H9 (cell line): ENCODE measurements around the gene KRT77. TPM values are rescaled to one million over a fixed set of nuclear protein-coding genes. Genes with fewer than 3 reads are reported as not detected.

Source experiments
- DNase-seq: peaks from one replicate; pipeline ENCODE4 v3.0.0-alpha.2; 2017
- H2AFZ ChIP-seq: one replicate; pipeline ENCODE4 v1.6.1; 2013; ENCODE audit warnings: mild to moderate bottlenecking, low read length, control low read depth, moderate library complexity
- H2AK5ac ChIP-seq: 2 replicates; pipeline ENCODE4 v1.6.1; 2013; ENCODE audit warnings: low read length, control low read depth, mixed read lengths; ENCODE audit not compliant: insufficient read length
- H2BK120ac ChIP-seq: one replicate; pipeline ENCODE4 v1.6.1; 2013; ENCODE audit warnings: low read depth, mild to moderate bottlenecking, low read length, control low read depth, inconsistent platforms; ENCODE audit not compliant: poor library complexity, severe bottlenecking
- H2BK12ac ChIP-seq: 2 replicates; pipeline ENCODE4 v1.6.1; 2013; ENCODE audit warnings: low read length, control low read depth, mixed read lengths, low read depth; ENCODE audit not compliant: insufficient read length
- H2BK15ac ChIP-seq: 2 replicates; pipeline ENCODE4 v1.6.1; 2013; ENCODE audit warnings: low read depth, low read length, control low read depth
- H2BK20ac ChIP-seq: one replicate; pipeline ENCODE4 v1.6.1; 2013; ENCODE audit warnings: low read depth, mild to moderate bottlenecking, low read length, control low read depth, inconsistent platforms; ENCODE audit not compliant: poor library complexity, severe bottlenecking
- H2BK5ac ChIP-seq: 2 replicates; pipeline ENCODE4 v1.6.1; 2013; ENCODE audit warnings: low read length, control low read depth, mixed read lengths; ENCODE audit not compliant: insufficient read length
- H3K14ac ChIP-seq: 2 replicates; pipeline ENCODE4 v1.6.1; 2013; ENCODE audit warnings: low read length, control low read depth; ENCODE audit not compliant: insufficient read depth
- H3K18ac ChIP-seq: 2 replicates; pipeline ENCODE4 v1.6.1; 2013; ENCODE audit warnings: low read depth, mild to moderate bottlenecking, mixed read lengths, low read length, control low read depth; ENCODE audit not compliant: insufficient read length
- H3K23ac ChIP-seq: 2 replicates; pipeline ENCODE4 v1.6.1; 2013; ENCODE audit warnings: low read length, control low read depth, mixed read lengths, low read depth; ENCODE audit not compliant: insufficient read length
- H3K23me2 ChIP-seq: 2 replicates; pipeline ENCODE4 v1.6.1; 2013; ENCODE audit warnings: low read depth, mild to moderate bottlenecking, mixed read lengths, low read length, control low read depth; ENCODE audit not compliant: insufficient read length, poor library complexity, severe bottlenecking
- H3K27ac ChIP-seq: 2 replicates; pipeline ENCODE4 v1.5.1; 2013; ENCODE audit warnings: low read length, control low read depth, mixed read lengths, low read depth; ENCODE audit not compliant: insufficient read length
- H3K27me3 ChIP-seq: 2 replicates; pipeline ENCODE4 v1.6.1; 2013; ENCODE audit warnings: low read length, control low read depth, inconsistent platforms; ENCODE audit not compliant: insufficient read depth
- H3K4ac ChIP-seq: 2 replicates; pipeline ENCODE4 v1.6.1; 2013; ENCODE audit warnings: low read depth, mild to moderate bottlenecking, control low read depth, inconsistent platforms, low read length, moderate library complexity
- H3K4me1 ChIP-seq: 2 replicates; pipeline ENCODE4 v1.6.1; 2013; ENCODE audit warnings: low read length, control low read depth, inconsistent platforms; ENCODE audit not compliant: insufficient read depth
- H3K4me2 ChIP-seq: 2 replicates; pipeline ENCODE4 v1.6.1; 2013; ENCODE audit warnings: low read length, control low read depth, mixed read lengths; ENCODE audit not compliant: insufficient read length, insufficient read depth
- H3K56ac ChIP-seq: 2 replicates; pipeline ENCODE4 v1.6.1; 2013; ENCODE audit warnings: low read depth, mild to moderate bottlenecking, mixed read lengths, low read length, control low read depth; ENCODE audit not compliant: insufficient read length
- H3K79me1 ChIP-seq: 2 replicates; pipeline ENCODE4 v1.6.1; 2013; ENCODE audit warnings: low read depth, mild to moderate bottlenecking, moderate library complexity, low read length, control low read depth, inconsistent platforms; ENCODE audit not compliant: insufficient read depth, poor library complexity, severe bottlenecking
- H3K79me2 ChIP-seq: 2 replicates; pipeline ENCODE4 v1.6.1; 2013; ENCODE audit warnings: low read length, control low read depth, inconsistent platforms; ENCODE audit not compliant: insufficient read depth
- H3K9ac ChIP-seq: 2 replicates; pipeline ENCODE4 v1.6.1; 2013; ENCODE audit warnings: low read length, control low read depth, mixed read lengths; ENCODE audit not compliant: insufficient read length; ENCODE audit errors: extremely low read depth
- H3K9me3 ChIP-seq: one replicate; pipeline ENCODE4 v1.6.1; 2013; ENCODE audit warnings: low read depth, low read length, inconsistent platforms; ENCODE audit not compliant: control insufficient read depth
- H3T11ph ChIP-seq: one replicate; pipeline ENCODE4 v1.6.1; 2013; ENCODE audit warnings: mild to moderate bottlenecking, low read length, control low read depth, inconsistent platforms
- H4K20me1 ChIP-seq: one replicate; pipeline ENCODE4 v1.6.1; 2013; ENCODE audit not compliant: control insufficient read depth, insufficient read length, insufficient read depth
- H4K5ac ChIP-seq: 2 replicates; pipeline ENCODE4 v1.6.1; 2013; ENCODE audit warnings: low read depth, mild to moderate bottlenecking, mixed read lengths, low read length, control low read depth; ENCODE audit not compliant: insufficient read length
- H4K8ac ChIP-seq: replicated peaks from 2 replicates; pipeline ENCODE4 v1.6.1; 2013; ENCODE audit warnings: low read length, control low read depth, mixed read lengths, low read depth; ENCODE audit not compliant: insufficient read length
- H4K91ac ChIP-seq: 2 replicates; pipeline ENCODE4 v1.6.1; 2013; ENCODE audit warnings: low read depth, mild to moderate bottlenecking, moderate library complexity, mixed read lengths, low read length, control low read depth; ENCODE audit not compliant: insufficient read length
- H3K27ac Mint-ChIP-seq, 3 experiments: 2 replicates in 2 of 3; 3 replicates in 1 of 3; pipeline ENCODE4 v1.8.0; 2020 to 2021; ENCODE audit warnings: mixed read lengths in 3 of 3, mild to moderate bottlenecking in 1 of 3, moderate library complexity in 1 of 3
- H3K27me3 Mint-ChIP-seq: 2 replicates; pipeline ENCODE4 v1.8.0; 2021; ENCODE audit warnings: low read depth, mild to moderate bottlenecking, moderate library complexity, mixed read lengths
- H3K36me3 Mint-ChIP-seq, 3 experiments: 2 replicates in 2 of 3; 3 replicates in 1 of 3; pipeline ENCODE4 v1.8.0; 2020 to 2021; ENCODE audit warnings: low read depth in 3 of 3, mixed read lengths in 3 of 3; ENCODE audit not compliant: insufficient read depth in 1 of 3
- H3K4me1 Mint-ChIP-seq, 2 experiments: 2 replicates each; pipeline ENCODE4 v1.8.0; 2020; ENCODE audit warnings: mixed read lengths in 2 of 2
- H3K4me3 Mint-ChIP-seq, 2 experiments: 2 replicates in 1 of 2; 3 replicates in 1 of 2; pipeline ENCODE4 v1.8.0; 2020 to 2021; ENCODE audit warnings: mild to moderate bottlenecking in 2 of 2, mixed read lengths in 2 of 2, moderate library complexity in 1 of 2
- H3K9me3 Mint-ChIP-seq, 2 experiments: 2 replicates in 1 of 2; 3 replicates in 1 of 2; pipeline ENCODE4 v1.8.0; 2020; ENCODE audit warnings: mild to moderate bottlenecking in 2 of 2, mixed read lengths in 2 of 2, moderate library complexity in 1 of 2
- CTCF ChIP-seq: fragments of 200-600 bp; sonication (generic); conservative IDR thresholded peaks from 3 replicates; pipeline ENCODE4 v1.8.0; 2021; ENCODE audit warnings: antibody characterized with exemption, mild to moderate bottlenecking
- WGBS: extraction: QIAGEN DNeasy Blood & Tissue Kit; methylation state at CpG from one replicate; pipeline ENCODE4 v1.1.7; 2013; ENCODE audit warnings: missing lambda C conversion rate, low lambda C conversion rate, mixed read lengths; ENCODE audit not compliant: insufficient read length; ENCODE audit errors: extremely low coverage; 5-methylcytosine and 5-hydroxymethylcytosine counted together
- total RNA-seq: library from RNA; stranded (reverse); gene quantifications from 2 replicates; pipeline ENCODE4 v1.2.1, GENCODE V29; 2021

KRT77 gene
- total RNA-seq, 1 experiment from 2014 or later, result not detected

DNA sequence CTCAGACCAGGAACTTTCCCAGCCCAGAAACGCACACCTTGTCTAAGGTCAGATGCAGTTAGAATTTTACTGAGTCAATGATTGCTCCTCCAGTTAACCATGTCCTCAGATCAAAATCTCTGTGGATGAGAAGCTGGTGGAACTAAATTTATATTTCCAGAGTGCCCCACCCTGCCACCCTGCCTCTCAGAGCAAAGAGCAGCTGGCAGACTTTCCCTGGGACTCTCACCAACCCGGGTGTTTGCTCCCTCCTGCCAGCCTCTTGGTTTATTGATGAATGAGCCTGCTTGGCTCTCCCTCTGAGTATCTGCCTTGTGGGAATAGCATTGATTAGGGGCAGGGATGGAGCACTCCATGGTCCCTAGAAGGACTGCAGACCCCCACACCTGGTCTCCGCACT, 17.3 kb downstream of the KRT77 start:
- Histone ChIP-seq H4K8ac (no peak overlapping the region), H3K9me3 (no peaks in the 10 kb centered on the region), H3K9ac (no peak overlapping the region), H3K27ac (no peak overlapping the region), H2BK120ac (no peak overlapping the region), H4K91ac (no peak overlapping the region), H3K79me1 (no peaks in the 10 kb centered on the region), H4K5ac (no peak overlapping the region), H2BK12ac (no peak overlapping the region), H2AK5ac (no peak overlapping the region), H2BK5ac (no peak overlapping the region), H2AFZ (no peak overlapping the region), H3K4me1 (peaks cover 3% of the 10 kb centered on the region; the same call in 1 of the 2 replicates), H3K79me2 (no peaks in the 10 kb centered on the region), H3K56ac (no peak overlapping the region), H4K20me1 (peaks cover 2% of the 10 kb centered on the region), H2BK15ac (no peak overlapping the region), H3K4ac (no peak overlapping the region), H3K18ac (no peak overlapping the region), H3K4me2 (no peak overlapping the region), H3K14ac (no peak overlapping the region), H3K23ac (no peak overlapping the region), H2BK20ac (no peak overlapping the region), H3K27me3 (no peaks in the 10 kb centered on the region; the same call in 1 of the 2 replicates), H3K23me2 (peaks cover 5% of the 10 kb centered on the region), H3T11ph (no peak overlapping the region)
- Mint-ChIP-seq H3K4me1 (peaks cover 4 to 10% of the 10 kb centered on the region in 2 experiments), H3K27ac (no peak overlapping the region), H3K27me3 (peaks cover 64% of the 10 kb centered on the region), H3K36me3 (no peaks in the 10 kb centered on the region), H3K9me3 (no peaks in the 10 kb centered on the region), H3K4me3 (no peak overlapping the region)
- WGBS, result no CpG with 5 or more reads among the region's 3 CpGs
- no peak for TF ChIP-seq CTCF
- DNase-seq, result no peak
